Type B pancreatic cell (in vitro differentiated cells): ENCODE data around the gene PRRC2C. TPM values are rescaled to one million over a fixed set of nuclear protein-coding genes. Genes with fewer than 3 reads are reported as not detected.
"Not testable (repeated sequence)": the region's sequence is repeated elsewhere in the genome, so short reads cannot be mapped to it uniquely, and the experiment has no call there.

ENCODE experiments used
- DNase-seq: peaks from one replicate; pipeline ENCODE4 v3.0.0; 2021; ENCODE audit warnings: mixed read lengths; ENCODE audit not compliant: unreplicated experiment; ENCODE audit errors: extremely low spot score
- H3K27ac Mint-ChIP-seq: 2 replicates; pipeline ENCODE4 v1.8.0; 2021; ENCODE audit warnings: mild to moderate bottlenecking, mixed read lengths
- H3K27me3 Mint-ChIP-seq: 2 replicates; pipeline ENCODE4 v1.8.0; 2021; ENCODE audit warnings: mixed read lengths
- H3K36me3 Mint-ChIP-seq: 2 replicates; pipeline ENCODE4 v1.8.0; 2021; ENCODE audit warnings: mixed read lengths
- H3K4me1 Mint-ChIP-seq: one replicate; pipeline ENCODE4 v1.8.0; 2021; ENCODE audit warnings: mixed read lengths; ENCODE audit not compliant: unreplicated experiment
- H3K4me3 Mint-ChIP-seq: 2 replicates; pipeline ENCODE4 v1.8.0; 2021; ENCODE audit warnings: mild to moderate bottlenecking, mixed read lengths
- H3K9me3 Mint-ChIP-seq: 2 replicates; pipeline ENCODE4 v1.8.0; 2021; ENCODE audit warnings: mixed read lengths
- total RNA-seq: library from RNA; stranded (reverse); gene quantifications from 2 replicates; pipeline ENCODE4 v1.2.1, GENCODE V29; 2021; ENCODE audit warnings: low replicate concordance
- TF ChIP-seq, protein P1 (sequence below): fragments of 200-600 bp; sonication (generic); conservative IDR thresholded peaks from 2 replicates; pipeline ENCODE4 v1.5.0; 2021; ENCODE audit warnings: antibody characterized with exemption, mild to moderate bottlenecking

Gene PRRC2C
- total RNA-seq, 1 donor from 2014 or later = 172 TPM

DNA sequence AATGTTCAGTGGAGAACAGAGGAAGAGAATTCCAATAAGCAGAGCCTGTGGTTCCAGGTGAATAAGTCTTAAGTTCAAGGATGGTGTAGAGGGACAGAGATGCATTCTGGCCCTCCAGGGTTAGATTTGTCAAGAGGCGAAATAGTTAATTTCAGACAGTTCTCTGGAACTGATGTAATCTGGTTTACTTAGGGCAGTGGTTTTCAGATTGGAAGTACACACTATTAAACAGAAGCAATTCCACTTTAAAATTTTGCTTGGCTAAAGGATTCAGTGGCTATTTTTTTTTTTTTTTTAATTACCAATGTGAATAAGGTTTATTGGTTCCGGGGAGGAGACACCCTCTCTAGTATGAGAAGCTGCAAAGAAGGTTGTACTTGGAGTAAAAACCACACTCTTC lies 111.4 kb downstream of the PRRC2C start:
- Mint-ChIP-seq H3K27me3 (no peaks in the 10 kb centered on the region), H3K36me3 (peaks cover 25% of the 10 kb centered on the region), H3K4me1 (no peaks in the 10 kb centered on the region), H3K4me3 (no peak overlapping the region), H3K27ac (no peak overlapping the region), H3K9me3 (peaks cover 4% of the 10 kb centered on the region)
- TF ChIP-seq, protein P1, sequence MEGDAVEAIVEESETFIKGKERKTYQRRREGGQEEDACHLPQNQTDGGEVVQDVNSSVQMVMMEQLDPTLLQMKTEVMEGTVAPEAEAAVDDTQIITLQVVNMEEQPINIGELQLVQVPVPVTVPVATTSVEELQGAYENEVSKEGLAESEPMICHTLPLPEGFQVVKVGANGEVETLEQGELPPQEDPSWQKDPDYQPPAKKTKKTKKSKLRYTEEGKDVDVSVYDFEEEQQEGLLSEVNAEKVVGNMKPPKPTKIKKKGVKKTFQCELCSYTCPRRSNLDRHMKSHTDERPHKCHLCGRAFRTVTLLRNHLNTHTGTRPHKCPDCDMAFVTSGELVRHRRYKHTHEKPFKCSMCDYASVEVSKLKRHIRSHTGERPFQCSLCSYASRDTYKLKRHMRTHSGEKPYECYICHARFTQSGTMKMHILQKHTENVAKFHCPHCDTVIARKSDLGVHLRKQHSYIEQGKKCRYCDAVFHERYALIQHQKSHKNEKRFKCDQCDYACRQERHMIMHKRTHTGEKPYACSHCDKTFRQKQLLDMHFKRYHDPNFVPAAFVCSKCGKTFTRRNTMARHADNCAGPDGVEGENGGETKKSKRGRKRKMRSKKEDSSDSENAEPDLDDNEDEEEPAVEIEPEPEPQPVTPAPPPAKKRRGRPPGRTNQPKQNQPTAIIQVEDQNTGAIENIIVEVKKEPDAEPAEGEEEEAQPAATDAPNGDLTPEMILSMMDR = no peak
- no peak for DNase-seq

DNA sequence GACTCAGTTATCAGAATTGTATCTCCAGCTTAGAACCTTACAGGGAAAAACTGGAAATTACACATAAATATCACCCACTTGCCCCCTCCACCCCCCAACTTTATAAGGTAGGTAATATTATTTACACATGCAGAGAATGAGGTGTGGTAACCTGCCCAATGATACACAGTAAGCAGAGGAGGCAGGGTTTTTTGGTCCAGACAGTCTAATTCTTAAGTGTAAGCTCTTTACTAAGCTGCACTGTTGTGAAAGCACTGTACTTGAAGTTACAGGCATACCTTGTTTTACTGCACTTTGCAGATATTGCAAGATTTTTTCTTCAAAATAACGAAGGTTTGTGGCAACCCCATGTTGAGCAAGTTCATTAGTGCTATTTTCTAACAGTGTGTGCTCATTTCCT lies 111.9 kb downstream of the PRRC2C start:
- Mint-ChIP-seq H3K36me3 (peaks cover 24% of the 10 kb centered on the region), H3K4me3 (no peak overlapping the region), H3K4me1 (no peaks in the 10 kb centered on the region), H3K27me3 (no peaks in the 10 kb centered on the region), H3K27ac (no peak overlapping the region), H3K9me3 (peaks cover 4% of the 10 kb centered on the region)
- TF ChIP-seq, protein P1 = no peak
- no peak for DNase-seq

- not testable (repeated sequence) for DNase-seq, H3K4me3 Mint-ChIP-seq, H3K9me3 Mint-ChIP-seq, H3K27ac Mint-ChIP-seq, H3K27me3 Mint-ChIP-seq, H3K4me1 Mint-ChIP-seq
- H3K36me3 Mint-ChIP-seq = peaks cover 13% of the 10 kb centered on the region
Observed at GRCh38 chr1:171600310-171600709, 115.0 kb downstream of the PRRC2C start.

DNA sequence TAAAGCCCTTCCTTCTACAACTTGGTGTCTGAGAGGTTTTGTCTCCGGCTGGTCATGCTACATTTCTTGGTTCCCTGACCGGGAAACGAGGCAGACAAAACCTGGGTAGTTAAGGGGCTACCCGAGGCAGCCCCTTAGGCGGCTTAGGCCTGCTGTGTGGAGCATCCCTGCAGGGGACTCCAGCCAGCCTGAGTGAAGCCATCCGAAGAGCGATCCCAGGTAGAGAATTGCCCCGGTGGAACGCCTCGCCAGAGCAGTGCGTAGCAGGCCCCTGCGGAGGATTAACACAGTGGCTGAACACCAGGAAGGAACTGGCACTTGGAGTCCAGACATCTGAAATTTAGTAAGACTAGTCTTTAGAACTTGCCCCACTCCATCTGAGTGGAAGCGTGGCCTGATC lies 115.5 kb downstream of the PRRC2C start:
- H3K27me3 Mint-ChIP-seq = no peaks in the 10 kb centered on the region
- TF ChIP-seq, protein P1 = no peak
- H3K36me3 Mint-ChIP-seq = peaks cover 13% of the 10 kb centered on the region
- no peak for DNase-seq
- peaks cover 4% of the 10 kb centered on the region for H3K9me3 Mint-ChIP-seq
- H3K27ac Mint-ChIP-seq = no peak overlapping the region
- H3K4me3 Mint-ChIP-seq = no peak overlapping the region
- peaks cover 5% of the 10 kb centered on the region for H3K4me1 Mint-ChIP-seq

- H3K9me3 Mint-ChIP-seq, DNase-seq, H3K27me3 Mint-ChIP-seq, H3K4me3 Mint-ChIP-seq, H3K27ac Mint-ChIP-seq, H3K4me1 Mint-ChIP-seq, H3K36me3 Mint-ChIP-seq: not testable (repeated sequence)
Observed at GRCh38 chr1:171603042-171603441, 117.7 kb downstream of the PRRC2C start.

GRCh38 chr1:171606402-171606941 lies 121.1 kb downstream of the PRRC2C start:
- Mint-ChIP-seq H3K27me3 (no peaks in the 10 kb centered on the region), H3K9me3 (no peaks in the 10 kb centered on the region), H3K4me1 (peaks cover 5% of the 10 kb centered on the region), H3K4me3 (no peak overlapping the region), H3K27ac (peak overlapping the region; percentile 57), H3K36me3 (no peaks in the 10 kb centered on the region)
- TF ChIP-seq, protein P1 = no peak
- no peak for DNase-seq

DNA sequence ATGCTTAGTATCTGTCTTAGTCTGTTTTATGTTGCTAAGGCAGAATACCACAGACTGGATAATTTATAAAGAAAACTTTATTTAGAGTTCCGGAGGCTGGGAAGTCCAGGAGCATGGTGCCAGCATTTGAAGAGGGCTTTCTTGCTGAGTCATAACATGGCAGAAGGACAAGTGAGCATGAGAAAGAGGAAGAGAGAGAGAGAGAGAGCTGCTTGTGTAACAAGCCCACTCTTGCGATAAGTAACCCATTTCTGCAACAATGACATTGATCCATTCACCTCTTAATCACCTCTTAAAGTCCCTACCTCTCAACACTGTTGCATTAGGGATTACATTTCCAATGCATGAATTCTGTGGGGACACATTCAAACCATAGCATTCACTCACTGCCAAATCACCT lies 125.1 kb downstream of the PRRC2C start:
- Mint-ChIP-seq H3K27me3 (no peaks in the 10 kb centered on the region), H3K36me3 (no peaks in the 10 kb centered on the region)
- DNase-seq = no peak

More for the DNA sequence above, 125.1 kb downstream of the PRRC2C start:
- TF ChIP-seq, protein P1 = no peak
- no peaks in the 10 kb centered on the region for H3K9me3 Mint-ChIP-seq
- no peak overlapping the region for H3K27ac Mint-ChIP-seq
- H3K4me1 Mint-ChIP-seq = no peaks in the 10 kb centered on the region
- H3K4me3 Mint-ChIP-seq = no peak overlapping the region
